Left ventricle myocardium superior (tissue), 1 donor: ENCODE results near the gene CRYGS. TPM values are rescaled to one million over a fixed set of nuclear protein-coding genes. Genes with fewer than 3 reads are reported as not detected.
"Not testable (repeated sequence)": the region's sequence is repeated elsewhere in the genome, so short reads cannot be mapped to it uniquely, and the experiment has no call there.

Experiments
- ATAC-seq: fragments of 200-7000 bp; cut with Tn5 transposase; one replicate; pipeline ENCODE4 v1.9.1; 2020; ENCODE audit warnings: mild to moderate bottlenecking, moderate library complexity
- DNase-seq: peaks from one replicate; pipeline ENCODE4 v3.0.0-alpha.2; 2020
- intact Hi-C: fragments of 100-400 bp; cut with micrococcal nuclease; formaldehyde crosslinking; loops from one replicate; pipeline ENCODE4 v1.11.0; 2022
- total RNA-seq: library from RNA; stranded (reverse); fragmentation: NEBNext Ultra II Directional; extraction: Animal tissue kit (Norgen Biotek cat#: 25700); gene quantifications from one replicate; pipeline ENCODE4 v1.2.1, GENCODE V29; 2021
- donor health status: DM: no; HTN: yes; CAD: no; lungs with severe emphysema.

CRYGS gene
- total RNA-seq, 1 donor from 2014 or later: 0.55 TPM

DNA sequence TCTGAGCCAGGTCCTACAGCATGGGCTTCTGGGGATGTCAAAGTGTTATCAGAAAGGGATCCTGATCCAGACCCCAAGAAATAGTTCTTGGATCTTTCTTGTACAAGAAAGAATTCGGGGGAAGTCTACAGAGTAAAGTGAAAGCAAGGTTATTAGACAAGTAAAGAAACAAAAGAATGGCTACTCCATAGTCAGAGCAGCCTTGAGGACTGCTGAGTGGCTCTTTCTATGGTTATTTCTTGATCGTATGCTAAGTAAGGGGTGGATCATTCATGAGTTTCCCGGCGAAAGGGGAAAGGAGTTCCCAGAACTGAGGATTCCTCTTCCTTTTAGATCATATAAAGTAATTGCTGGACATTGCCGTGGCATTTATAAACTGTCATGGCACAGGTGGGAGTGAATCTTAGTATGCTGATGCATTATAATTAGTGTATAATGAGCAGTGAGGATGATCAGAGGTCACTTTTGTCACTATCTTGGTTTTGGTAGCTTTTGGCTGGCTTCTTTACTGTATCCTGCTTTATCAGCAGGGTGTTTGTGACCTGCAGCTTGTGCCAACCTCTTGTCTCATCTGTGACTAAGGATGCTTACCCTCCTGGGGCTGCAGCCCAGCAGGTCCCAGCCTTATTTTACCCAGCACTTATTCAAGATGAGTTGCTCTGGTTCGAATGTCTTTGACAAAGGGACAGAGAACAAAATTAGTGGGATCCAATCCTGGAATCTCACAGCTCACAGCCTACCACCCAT is 41.0 kb downstream of the CRYGS start:
- ATAC-seq: peak; percentile 68
- DNase-seq: no peak
- intact Hi-C loops: no loop called here

DNA sequence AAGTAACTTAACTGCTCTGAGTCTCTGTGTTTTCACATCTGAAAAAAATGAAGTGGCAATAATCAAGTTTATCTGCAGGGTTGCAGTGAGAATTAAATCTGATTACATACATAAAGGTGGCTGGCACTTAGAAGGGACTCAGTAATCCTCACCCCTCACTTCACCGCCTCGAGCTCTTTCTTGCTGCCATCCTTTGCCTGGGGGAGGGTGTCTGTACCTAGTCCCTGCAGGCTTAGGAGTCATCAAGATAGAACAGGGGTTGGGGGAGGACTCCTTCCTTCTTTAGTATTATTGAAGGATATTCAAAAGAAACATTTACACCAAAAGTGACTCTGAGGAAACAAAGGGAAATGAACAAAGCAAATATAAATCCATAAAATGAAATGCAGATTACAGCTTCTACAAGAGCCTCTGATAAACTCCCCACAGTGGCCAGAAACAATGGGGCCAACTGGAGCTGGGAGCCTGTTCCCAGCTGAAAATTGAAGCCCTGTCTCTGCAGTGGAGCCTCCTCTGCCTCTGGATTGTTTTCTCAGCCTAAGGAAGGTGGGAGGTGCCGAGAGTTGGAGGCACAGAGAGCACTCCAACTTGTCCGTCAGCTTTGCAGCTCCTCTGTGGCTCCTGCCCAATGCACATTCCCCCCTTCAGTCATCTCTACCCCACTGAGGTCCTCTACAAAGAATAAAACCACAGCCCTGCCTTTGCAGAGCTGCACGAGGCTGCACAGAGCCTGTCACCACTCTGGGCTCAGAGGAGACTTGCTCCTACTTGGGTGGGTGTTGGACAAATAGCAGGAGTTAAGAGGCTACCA is 41.8 kb downstream of the CRYGS start:
- DNase-seq: no peak
- ATAC-seq: peak; percentile 58
- intact Hi-C loops: no loop called here

DNA sequence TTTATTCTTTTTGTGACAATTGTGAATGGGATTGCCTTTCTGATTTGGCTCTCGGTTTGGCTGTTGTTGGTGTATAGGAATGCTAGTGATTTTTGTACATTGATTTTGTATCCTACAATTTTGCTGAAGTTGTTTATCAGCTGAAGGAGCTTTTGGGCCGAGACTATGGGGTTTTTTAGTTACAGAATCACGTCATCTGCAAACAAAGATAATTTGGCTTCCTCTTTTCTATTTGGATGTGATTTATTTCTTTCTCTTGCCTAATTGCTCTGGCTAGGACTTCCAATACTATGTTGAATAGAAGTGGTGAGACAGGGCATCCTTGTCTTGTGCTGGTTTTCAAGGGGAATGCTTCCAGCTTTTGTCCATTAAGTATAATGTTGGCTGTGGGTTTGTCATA is 44.2 kb downstream of the CRYGS start:
- intact Hi-C loops, ATAC-seq, DNase-seq: not testable (repeated sequence)

DNA sequence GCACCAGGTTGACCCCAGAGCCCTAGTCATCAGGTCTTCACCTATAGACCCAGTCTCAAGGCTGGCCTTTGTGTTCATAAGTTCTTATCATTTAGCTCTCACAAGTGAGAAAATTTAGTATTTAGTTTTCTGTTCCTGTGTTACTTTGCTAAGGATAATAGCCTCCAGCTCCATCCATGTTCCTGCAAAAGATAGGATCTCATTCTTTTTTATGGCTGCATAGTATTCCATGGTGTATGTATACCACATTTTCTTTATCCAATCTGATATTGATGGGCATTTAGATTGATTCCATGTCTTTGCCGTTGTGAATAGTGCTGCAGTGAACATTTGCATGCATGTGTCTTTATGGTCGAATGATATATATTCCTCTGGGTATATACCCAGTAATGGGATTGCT is 46.2 kb downstream of the CRYGS start:
- intact Hi-C loops, DNase-seq, ATAC-seq: not testable (repeated sequence)

DNA sequence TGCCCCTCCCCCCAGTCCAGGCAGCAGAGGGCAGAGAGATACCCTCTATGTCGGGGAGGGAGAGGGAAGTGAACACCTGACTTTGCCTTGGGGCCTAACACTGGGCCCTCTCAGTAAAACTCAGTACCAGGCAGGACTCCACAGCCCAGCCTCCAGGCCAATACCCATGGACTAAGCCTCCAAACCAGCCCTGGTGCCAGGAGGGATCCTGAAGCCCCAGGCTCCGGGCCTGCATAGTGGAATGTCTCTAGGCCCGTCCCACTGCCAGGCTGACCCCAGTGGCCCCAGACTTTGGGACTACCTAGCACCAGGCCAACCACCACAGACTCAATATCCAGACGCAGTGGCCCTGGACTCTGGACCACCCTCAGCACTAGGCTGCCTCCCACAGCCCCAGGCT is 46.6 kb downstream of the CRYGS start:
- DNase-seq (no peak), ATAC-seq (no peak)
- intact Hi-C loops: no loop called here

DNA sequence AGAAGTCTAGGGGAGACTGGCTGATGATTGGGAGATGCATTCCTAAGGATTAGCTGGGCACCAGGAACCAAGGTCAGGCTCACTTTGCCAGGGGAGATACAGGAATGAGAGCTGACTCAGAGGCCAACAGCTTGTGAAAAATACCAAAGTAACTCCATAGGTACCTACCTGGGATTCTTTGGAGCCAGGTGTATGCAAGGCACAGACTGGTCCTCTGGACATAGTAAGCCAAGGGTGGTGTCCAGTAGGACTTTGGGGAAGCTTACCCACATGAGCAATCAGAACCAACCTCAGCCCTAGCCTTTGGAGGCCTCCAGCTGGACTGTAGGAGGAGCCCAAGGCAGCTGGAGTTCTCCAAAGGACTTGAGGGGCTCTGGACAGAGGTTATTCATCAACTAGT is 47.5 kb downstream of the CRYGS start:
- no peak for DNase-seq
- intact Hi-C loops: no loop called here
- ATAC-seq: no peak

DNA sequence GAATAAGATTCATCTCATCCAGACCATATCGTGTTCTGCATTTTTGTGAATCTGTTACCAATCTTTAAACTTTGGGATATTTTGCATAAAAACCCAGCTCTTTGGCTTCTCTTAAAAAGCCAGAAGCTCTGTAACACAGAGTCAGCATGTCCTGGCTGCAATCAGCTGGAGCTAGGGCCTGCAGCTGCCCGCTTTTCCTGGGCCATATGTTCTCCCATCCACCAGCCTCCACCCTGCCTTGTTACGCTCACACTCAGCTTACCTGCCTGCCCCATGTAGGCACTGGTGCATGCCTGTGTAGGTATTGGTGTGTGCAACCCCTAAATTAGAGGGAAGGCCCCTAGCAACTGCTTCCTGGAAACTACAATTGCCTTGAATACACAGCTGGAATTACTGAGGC is 48.2 kb downstream of the CRYGS start:
- DNase-seq: no peak
- intact Hi-C loops: no loop called here
- ATAC-seq: no peak

DNA sequence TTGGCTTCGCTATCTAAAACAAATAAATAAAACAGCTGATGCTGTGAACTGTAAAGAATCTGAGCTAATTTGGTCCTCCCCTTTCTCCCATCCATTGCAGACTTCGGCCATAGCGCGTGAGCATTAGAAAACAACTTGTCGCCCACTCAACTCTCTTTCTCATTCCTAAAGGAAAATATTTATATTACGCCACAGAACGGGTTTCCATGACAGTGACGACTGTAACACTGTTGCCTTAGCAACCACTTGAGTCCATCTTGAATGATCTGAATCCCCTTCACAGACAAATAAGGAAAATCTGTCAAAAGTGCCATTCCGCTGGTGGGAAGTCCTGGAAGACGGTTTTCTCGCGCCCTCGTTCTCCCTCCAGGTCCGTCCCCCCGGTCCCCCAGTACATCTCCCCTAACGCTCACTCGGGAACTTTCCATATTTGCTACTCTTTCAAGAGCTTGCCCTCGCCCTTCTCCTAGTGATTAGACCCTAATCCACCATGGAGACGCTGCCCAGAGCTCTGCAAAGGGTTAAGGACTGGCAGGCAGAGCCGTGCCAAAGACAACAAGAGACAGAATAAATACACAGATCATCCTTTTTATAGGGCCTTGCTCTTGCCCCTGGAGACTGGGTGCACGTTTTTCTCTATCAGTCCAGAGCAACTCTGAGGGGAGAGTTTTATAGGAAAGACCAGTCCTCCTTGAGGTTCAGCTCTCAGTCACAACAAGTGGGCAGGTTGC is 50.5 kb downstream of the CRYGS start:
- DNase-seq (no peak), ATAC-seq (no peak)
- intact Hi-C loops: no loop called here

DNA sequence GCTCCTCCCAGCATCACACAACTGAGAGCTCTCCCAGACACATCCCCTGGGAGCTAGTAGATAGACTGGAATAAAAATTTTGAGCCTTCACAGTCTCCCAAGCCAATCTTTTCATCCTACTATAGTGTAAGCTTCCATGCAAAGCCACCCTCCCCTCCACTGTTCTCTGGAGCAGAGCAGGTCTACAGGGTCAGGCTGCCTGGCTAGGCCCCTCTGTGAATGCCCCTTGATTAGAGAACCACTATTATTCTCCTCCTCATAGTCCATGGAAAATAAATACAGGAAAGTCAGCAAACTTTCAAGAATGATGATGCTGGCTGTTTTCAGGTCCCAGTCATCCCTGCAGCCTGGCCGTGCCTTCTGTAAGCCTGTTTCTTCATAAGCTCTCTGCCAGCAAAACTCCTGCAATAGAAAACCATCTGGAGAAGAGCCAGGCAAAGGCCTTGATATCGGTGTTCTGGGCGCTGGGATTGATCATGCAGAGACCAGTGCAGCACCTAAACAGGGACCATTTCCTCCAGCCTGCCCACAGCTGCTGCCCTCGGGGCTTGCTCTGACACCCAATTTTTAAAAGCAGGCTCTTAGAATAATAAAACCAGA is 51.7 kb downstream of the CRYGS start:
- peak; percentile 21 for ATAC-seq
- no peak for DNase-seq
- intact Hi-C loops: no loop called here

DNA sequence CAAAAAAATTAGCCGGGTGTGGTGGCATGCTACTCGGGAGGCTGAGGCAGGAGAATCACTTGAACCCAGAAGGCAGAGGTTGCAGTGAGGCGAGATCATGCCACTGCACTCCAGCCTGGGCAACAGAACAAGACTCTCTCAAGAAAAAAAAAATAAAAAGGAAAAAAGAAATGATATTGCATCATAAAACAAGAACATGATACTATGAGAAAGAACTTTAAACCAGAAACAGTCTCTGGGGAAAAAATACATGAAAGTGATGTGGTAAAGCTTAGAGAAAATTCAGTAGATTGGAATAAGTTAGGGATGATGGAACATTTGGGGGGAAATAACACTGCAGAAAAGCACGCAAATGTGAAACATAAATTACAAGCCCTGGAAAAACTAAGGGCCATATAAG is 54.7 kb downstream of the CRYGS start:
- DNase-seq (no peak), ATAC-seq (no peak)
- intact Hi-C loops: no loop called here

Other genes starting within 250 kb of the CRYGS start
- gene DGKG, start 182.1 kb downstream of the CRYGS start, total RNA-seq: 18.2 TPM
- gene TBCCD1, start 23.0 kb upstream of the CRYGS start, total RNA-seq: 7.1 TPM
- 23.6 TPM for gene DNAJB11, start 26.3 kb upstream of the CRYGS start, total RNA-seq
- not detected for gene AHSG, start 68.7 kb upstream of the CRYGS start, total RNA-seq
- gene FETUB, start 96.0 kb upstream of the CRYGS start, total RNA-seq: not detected
- not detected for gene HRG, start 121.6 kb upstream of the CRYGS start, total RNA-seq
- gene KNG1, start 173.0 kb upstream of the CRYGS start, total RNA-seq: 0.37 TPM
- 455 TPM for gene EIF4A2, start 239.2 kb upstream of the CRYGS start, total RNA-seq